ENCODE data around the gene EMX1. TPM values are rescaled to one million over a fixed set of nuclear protein-coding genes. Genes with fewer than 3 reads are reported as not detected.

The EMX1 gene
- total RNA-seq, 2 experiments from 2014 or later, result not detected

DNA sequence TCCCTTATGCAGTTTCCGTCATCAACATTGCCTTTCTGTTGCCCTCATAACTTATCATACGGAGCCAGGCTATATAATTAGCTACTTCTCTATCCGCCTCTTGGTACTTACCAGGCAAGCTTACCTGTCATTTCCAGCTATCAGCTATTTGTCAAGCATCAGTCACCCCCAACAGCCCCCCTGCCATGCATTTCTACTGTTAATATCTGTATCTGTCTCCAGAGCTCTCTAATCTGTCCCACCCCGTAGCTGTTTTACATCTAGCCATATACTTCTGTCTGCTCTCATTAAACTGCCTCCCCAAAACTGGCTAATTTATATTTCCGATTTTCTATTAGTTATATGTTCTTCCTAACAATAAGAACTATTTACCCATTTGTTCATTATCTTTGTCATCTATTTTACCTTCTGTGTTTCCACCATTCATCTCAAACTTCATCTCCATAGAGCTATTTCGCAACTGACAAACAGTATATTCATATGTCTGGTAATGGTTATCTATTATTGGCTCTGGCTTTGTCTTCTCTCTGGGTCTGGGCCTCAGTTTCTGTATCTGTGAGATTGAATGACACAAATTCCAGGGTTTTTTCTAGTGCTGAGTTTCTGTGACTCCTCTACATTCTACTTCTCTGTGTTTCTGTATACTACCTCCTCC is 9.6 kb downstream of the EMX1 start:
- ATAC-seq (no peak), DNase-seq (no peak)
- CTCF ChIA-PET, result interaction anchor here (0.5 to 2.4 kb wide), 10 partner anchors 8 to 1591 kb away, joined by 3 to 12 read pairs (median 4); partner anchors contain the start of genes EMX1 and SPR
- POLR2A ChIA-PET, result no interaction called here
- no peak overlapping the region for H3K27ac Mint-ChIP-seq
- H3K4me1 Mint-ChIP-seq, result peaks cover 4% of the 10 kb centered on the region
- no peaks in the 10 kb centered on the region for H3K9me3 Mint-ChIP-seq (ENCODE audit: low read depth)
- no peaks in the 10 kb centered on the region for H3K36me3 Mint-ChIP-seq (ENCODE audit: low read depth)
- no peak overlapping the region for H3K4me3 Mint-ChIP-seq
- intact Hi-C loops (cut with DNase I, micrococcal nuclease), result no loop called here
- peaks cover 31% of the 10 kb centered on the region for H3K27me3 Mint-ChIP-seq

DNA sequence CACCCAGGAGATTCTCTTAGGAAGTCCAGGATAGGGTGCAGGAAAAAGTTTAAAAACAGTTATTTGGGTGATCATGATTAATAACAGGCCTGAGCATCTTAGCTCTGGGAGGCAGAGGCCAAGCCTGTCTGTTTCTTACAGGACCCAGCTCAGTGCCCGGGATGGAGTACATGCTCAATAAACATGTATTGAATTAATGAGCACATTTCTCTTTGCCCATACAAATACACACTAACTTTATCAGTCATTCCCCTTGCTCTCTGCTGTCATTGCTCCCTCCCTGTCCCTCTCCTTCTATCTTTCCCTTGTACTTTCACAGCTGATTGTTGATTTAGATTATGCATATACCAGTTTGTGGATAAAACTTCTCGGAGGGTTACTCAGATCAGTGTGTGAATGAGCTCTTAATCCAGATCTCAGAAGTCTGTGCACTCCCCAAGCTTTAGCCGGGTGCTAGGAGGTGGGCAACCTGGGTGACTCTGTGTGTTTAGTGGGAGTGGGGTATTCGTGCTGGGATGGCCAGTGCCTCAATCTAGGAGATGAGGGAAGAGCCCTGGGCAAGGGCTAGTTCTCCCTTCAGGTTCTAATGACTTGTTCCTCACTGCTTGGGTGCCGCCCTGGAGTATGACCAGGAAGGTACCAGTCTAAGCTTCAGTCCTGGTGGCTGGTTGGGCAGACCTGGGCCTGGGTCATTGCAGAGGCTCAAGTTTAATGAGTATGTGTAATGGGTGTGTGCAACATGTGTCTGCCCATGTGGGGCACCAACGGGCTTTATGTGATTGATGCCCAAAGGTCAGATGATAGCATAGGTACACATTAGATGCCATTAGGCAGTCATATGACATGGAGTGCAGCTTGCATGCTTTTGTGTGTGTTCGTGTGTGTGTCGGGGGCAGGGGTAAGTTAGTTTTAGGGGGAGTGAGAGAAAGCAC is 10.6 kb downstream of the EMX1 start:
- no peak for ATAC-seq
- peaks cover 22% of the 10 kb centered on the region for H3K27me3 Mint-ChIP-seq
- no peaks in the 10 kb centered on the region for H3K9me3 Mint-ChIP-seq (ENCODE audit: low read depth)
- no peak overlapping the region for H3K4me3 Mint-ChIP-seq
- intact Hi-C loops (cut with DNase I, micrococcal nuclease), result no loop called here
- no peaks in the 10 kb centered on the region for H3K36me3 Mint-ChIP-seq (ENCODE audit: low read depth)
- DNase-seq, result no peak
- H3K4me1 Mint-ChIP-seq, result peaks cover 4% of the 10 kb centered on the region
- CTCF ChIA-PET, result interaction anchor here (0.8 to 2.4 kb wide), 4 partner anchors 10 to 42 kb away, joined by 3 to 12 read pairs (median 4); partner anchors contain the start of genes EMX1 and SPR
- no peak overlapping the region for H3K27ac Mint-ChIP-seq
- POLR2A ChIA-PET, result no interaction called here

DNA sequence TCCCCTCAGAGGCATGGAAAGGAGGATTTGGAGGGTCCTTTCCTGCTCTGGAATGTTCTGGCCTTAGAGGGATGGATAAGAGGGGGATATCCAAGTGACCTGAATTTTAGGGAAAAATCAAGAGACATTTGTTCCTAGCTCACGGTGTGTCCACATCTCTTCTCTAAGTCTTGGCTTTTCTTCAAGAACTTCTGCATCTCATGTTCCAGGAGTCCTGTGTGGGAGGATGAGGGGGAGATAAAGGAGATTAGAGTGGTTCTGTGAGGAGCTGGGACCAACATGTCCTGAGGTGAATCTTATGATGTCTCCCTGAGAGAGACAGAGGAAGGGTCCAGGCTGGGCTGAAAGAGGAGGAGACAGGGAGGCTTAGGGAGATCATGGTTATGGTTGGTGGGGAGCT is 11.7 kb downstream of the EMX1 start:
- H3K4me3 Mint-ChIP-seq, result no peak overlapping the region
- no peaks in the 10 kb centered on the region for H3K36me3 Mint-ChIP-seq (ENCODE audit: low read depth)
- H3K4me1 Mint-ChIP-seq, result no peaks in the 10 kb centered on the region
- ATAC-seq (no peak), DNase-seq (no peak)
- no peak overlapping the region for H3K27ac Mint-ChIP-seq
- intact Hi-C loops (cut with DNase I, micrococcal nuclease), result no loop called here
- CTCF ChIA-PET, result interaction anchor here (0.9 kb wide), 1 partner anchor 14 kb away, joined by 4 read pairs; no protein-coding TSS in a partner anchor
- peaks cover 11% of the 10 kb centered on the region for H3K27me3 Mint-ChIP-seq
- POLR2A ChIA-PET, result no interaction called here
- H3K9me3 Mint-ChIP-seq (ENCODE audit: low read depth), result no peaks in the 10 kb centered on the region

DNA sequence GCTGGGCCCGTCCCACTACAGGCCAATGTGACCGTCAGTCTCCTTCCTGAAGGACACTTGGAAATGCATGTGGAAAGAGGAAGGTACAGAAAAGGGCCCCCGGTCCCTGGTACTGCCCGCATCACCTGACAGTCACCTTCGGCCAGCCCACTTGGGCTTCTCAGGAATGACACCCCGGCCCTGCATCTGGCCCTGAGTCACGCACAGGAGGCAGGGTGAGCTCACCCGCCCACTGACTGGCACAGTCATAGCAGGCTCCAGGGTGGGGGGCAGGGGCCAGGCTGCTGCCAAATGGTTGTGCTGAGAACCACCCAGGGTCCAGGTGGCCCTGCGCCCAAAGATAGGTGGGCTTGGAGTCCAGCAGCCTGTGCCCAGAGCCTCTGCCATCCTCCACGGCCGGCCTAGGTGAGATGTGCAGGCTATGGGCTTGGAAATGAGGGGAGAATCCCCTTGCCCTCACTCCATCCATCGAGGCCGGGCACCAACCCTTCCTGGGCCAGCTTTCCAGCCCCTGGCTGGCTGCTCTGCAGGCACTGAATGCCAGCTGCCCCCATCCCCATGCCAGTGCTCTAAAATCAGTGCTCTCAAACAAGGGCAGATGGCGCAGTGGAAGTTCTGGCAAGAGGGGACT is 14.1 kb downstream of the EMX1 start:
- Mint-ChIP-seq H3K27me3 (peaks cover 6% of the 10 kb centered on the region), H3K9me3 (ENCODE audit: low read depth) (no peaks in the 10 kb centered on the region), H3K36me3 (ENCODE audit: low read depth) (no peaks in the 10 kb centered on the region), H3K4me1 (no peaks in the 10 kb centered on the region), H3K27ac (no peak overlapping the region), H3K4me3 (no peak overlapping the region)
- CTCF ChIA-PET, result no interaction called here
- POLR2A ChIA-PET, result interaction anchor here (0.6 kb wide), 1 partner anchor 1933 kb away, joined by 3 read pairs; no protein-coding TSS in a partner anchor
- ATAC-seq (peak; percentile 75), DNase-seq (peak; percentile 62)
- intact Hi-C loops (cut with DNase I, micrococcal nuclease), result no loop called here

DNA sequence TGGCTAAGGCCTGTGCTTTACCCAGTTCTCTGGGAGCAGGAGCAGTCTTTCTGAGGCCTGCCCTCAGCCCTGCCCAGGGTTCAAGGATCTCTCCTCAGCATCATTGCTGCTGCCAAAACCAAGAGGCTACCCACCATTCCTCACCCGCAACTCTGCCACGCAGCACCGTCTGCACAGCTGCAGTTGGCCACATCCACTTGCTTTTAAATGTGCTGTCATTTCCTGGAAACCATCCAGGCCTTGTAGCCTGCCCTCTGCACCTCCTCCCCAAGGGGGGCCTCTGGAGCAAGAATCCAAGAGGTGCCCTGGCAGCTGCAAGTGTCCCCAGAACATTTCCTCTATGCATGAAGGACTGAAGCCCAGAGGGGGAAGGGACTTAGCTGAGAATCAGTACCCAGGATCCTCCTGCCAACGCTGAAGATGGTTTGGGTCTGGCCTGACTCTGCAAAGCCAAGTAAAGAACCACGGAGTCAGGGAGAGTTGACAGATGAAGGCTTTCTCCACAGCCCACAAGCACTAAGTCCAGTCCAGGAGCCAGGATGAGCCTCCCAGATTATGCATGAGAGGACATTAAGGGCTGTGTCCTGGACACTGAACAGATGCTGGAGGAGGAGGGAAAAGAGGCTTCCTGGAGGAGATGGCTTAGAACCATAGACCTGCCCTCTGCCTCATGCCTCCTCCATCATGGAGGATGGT is 14.9 kb downstream of the EMX1 start:
- Mint-ChIP-seq H3K36me3 (ENCODE audit: low read depth) (no peaks in the 10 kb centered on the region), H3K9me3 (ENCODE audit: low read depth) (no peaks in the 10 kb centered on the region), H3K27me3 (peaks cover 6% of the 10 kb centered on the region), H3K4me1 (no peaks in the 10 kb centered on the region), H3K4me3 (no peak overlapping the region), H3K27ac (no peak overlapping the region)
- POLR2A ChIA-PET, result no interaction called here
- ATAC-seq, result no peak
- CTCF ChIA-PET, result interaction anchor here (1.0 kb wide), 3 partner anchors 40 to 154 kb away, joined by 3 to 4 read pairs (median 3); no protein-coding TSS in a partner anchor
- intact Hi-C loops (cut with DNase I, micrococcal nuclease), result no loop called here
- peak; percentile 16 for DNase-seq

DNA sequence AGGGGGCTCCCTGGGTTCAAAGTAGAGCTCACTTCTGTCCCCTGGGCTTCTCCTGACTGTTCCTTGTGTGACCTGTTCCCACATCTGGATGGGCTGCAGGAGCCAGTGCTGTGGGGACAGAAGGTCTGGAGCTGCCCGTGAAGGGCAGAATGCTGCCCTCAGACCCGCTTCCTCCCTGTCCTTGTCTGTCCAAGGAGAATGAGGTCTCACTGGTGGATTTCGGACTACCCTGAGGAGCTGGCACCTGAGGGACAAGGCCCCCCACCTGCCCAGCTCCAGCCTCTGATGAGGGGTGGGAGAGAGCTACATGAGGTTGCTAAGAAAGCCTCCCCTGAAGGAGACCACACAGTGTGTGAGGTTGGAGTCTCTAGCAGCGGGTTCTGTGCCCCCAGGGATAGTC is 15.5 kb downstream of the EMX1 start:
- Mint-ChIP-seq H3K36me3 (ENCODE audit: low read depth) (no peaks in the 10 kb centered on the region), H3K9me3 (ENCODE audit: low read depth) (no peaks in the 10 kb centered on the region), H3K27me3 (peaks cover 6% of the 10 kb centered on the region), H3K27ac (no peak overlapping the region), H3K4me1 (no peaks in the 10 kb centered on the region), H3K4me3 (no peak overlapping the region)
- intact Hi-C loops (cut with DNase I, micrococcal nuclease), result no loop called here
- ATAC-seq (no peak), DNase-seq (no peak)
- ChIA-PET CTCF (interaction anchor here (1.0 kb wide), 3 partner anchors 40 to 153 kb away, joined by 3 to 4 read pairs (median 3); no protein-coding TSS in a partner anchor), POLR2A (no interaction called here)

DNA sequence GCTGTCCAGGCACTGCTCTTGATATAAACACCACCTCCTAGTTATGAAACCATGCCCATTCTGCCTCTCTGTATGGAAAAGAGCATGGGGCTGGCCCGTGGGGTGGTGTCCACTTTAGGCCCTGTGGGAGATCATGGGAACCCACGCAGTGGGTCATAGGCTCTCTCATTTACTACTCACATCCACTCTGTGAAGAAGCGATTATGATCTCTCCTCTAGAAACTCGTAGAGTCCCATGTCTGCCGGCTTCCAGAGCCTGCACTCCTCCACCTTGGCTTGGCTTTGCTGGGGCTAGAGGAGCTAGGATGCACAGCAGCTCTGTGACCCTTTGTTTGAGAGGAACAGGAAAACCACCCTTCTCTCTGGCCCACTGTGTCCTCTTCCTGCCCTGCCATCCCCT is 15.9 kb downstream of the EMX1 start:
- no peak overlapping the region for H3K4me3 Mint-ChIP-seq
- DNase-seq (no peak), ATAC-seq (no peak)
- H3K36me3 Mint-ChIP-seq (ENCODE audit: low read depth), result no peaks in the 10 kb centered on the region
- CTCF ChIA-PET, result interaction anchor here (1.0 kb wide), 3 partner anchors 41 to 153 kb away, joined by 3 to 4 read pairs (median 3); no protein-coding TSS in a partner anchor
- H3K27me3 Mint-ChIP-seq, result peaks cover 6% of the 10 kb centered on the region
- no peaks in the 10 kb centered on the region for H3K4me1 Mint-ChIP-seq
- no peaks in the 10 kb centered on the region for H3K9me3 Mint-ChIP-seq (ENCODE audit: low read depth)
- intact Hi-C loops (cut with DNase I, micrococcal nuclease), result no loop called here
- no peak overlapping the region for H3K27ac Mint-ChIP-seq
- POLR2A ChIA-PET, result no interaction called here

DNA sequence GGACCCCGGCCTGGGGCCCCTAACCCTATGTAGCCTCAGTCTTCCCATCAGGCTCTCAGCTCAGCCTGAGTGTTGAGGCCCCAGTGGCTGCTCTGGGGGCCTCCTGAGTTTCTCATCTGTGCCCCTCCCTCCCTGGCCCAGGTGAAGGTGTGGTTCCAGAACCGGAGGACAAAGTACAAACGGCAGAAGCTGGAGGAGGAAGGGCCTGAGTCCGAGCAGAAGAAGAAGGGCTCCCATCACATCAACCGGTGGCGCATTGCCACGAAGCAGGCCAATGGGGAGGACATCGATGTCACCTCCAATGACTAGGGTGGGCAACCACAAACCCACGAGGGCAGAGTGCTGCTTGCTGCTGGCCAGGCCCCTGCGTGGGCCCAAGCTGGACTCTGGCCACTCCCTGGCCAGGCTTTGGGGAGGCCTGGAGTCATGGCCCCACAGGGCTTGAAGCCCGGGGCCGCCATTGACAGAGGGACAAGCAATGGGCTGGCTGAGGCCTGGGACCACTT is 16.4 kb downstream of the EMX1 start:
- H3K27me3 Mint-ChIP-seq, result peaks cover 6% of the 10 kb centered on the region
- H3K4me3 Mint-ChIP-seq, result no peak overlapping the region
- intact Hi-C loops (cut with DNase I, micrococcal nuclease), result loop anchor here in 1 of 2 experiments (2.0 kb wide), 1 partner anchor 41 kb away; no protein-coding TSS in a partner anchor
- no peaks in the 10 kb centered on the region for H3K4me1 Mint-ChIP-seq
- DNase-seq, result no peak
- H3K36me3 Mint-ChIP-seq (ENCODE audit: low read depth), result no peaks in the 10 kb centered on the region
- CTCF ChIA-PET, result interaction anchor here (1.0 kb wide), 1 partner anchor 17 kb away, joined by 3 read pairs; the partner anchor contains the start of gene EMX1
- ATAC-seq, result no peak
- no peaks in the 10 kb centered on the region for H3K9me3 Mint-ChIP-seq (ENCODE audit: low read depth)
- POLR2A ChIA-PET, result no interaction called here
- no peak overlapping the region for H3K27ac Mint-ChIP-seq

DNA sequence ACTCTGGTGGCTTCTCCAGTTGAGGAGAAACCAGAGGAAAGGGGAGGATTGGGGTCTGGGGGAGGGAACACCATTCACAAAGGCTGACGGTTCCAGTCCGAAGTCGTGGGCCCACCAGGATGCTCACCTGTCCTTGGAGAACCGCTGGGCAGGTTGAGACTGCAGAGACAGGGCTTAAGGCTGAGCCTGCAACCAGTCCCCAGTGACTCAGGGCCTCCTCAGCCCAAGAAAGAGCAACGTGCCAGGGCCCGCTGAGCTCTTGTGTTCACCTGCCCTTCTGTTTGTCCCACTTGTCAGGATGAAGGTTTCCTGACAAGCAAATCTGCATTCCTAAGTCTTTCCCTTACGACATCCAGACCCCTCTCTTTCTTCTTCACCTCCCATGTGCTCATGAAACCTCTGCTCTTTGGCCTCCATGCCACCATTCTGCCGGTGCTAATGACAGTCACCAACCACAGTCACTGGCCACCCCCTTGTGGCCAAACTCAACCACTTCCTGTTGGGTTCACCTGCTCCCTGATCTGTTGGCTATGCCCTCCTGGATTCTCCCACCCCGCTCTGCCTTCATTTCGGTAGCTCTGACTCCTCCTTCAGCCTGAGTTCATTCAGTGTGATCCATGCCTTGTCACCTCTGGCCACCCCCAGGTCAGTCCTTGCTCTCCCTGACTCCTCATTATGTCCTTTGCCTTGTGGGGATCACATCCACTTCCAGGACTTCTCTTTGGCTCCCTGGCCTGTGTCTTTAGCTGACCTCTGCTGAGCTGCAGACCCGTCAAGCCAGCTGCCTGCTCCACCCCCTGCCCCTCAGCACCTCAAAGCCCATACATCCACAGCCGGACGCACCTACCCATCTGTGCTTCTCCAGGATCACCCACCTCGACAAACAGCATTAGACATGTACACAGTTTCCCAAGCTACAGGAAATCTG is 17.6 kb downstream of the EMX1 start:
- CTCF ChIA-PET, result interaction anchor here (0.6 to 1.2 kb wide), 4 partner anchors 8 to 41 kb away, joined by 3 to 4 read pairs (median 3); partner anchors contain the start of gene EMX1
- intact Hi-C loops (cut with DNase I, micrococcal nuclease), result loop anchor here (1.0 to 2.0 kb wide), 2 partner anchors 42 to 43 kb away; no protein-coding TSS in a partner anchor
- no peaks in the 10 kb centered on the region for H3K36me3 Mint-ChIP-seq (ENCODE audit: low read depth)
- no peak overlapping the region for H3K4me3 Mint-ChIP-seq
- H3K9me3 Mint-ChIP-seq (ENCODE audit: low read depth), result no peaks in the 10 kb centered on the region
- ATAC-seq, result no peak
- POLR2A ChIA-PET, result no interaction called here
- H3K4me1 Mint-ChIP-seq, result no peaks in the 10 kb centered on the region
- H3K27me3 Mint-ChIP-seq, result peaks cover 6% of the 10 kb centered on the region
- H3K27ac Mint-ChIP-seq, result no peak overlapping the region
- peak; percentile 33 for DNase-seq

DNA sequence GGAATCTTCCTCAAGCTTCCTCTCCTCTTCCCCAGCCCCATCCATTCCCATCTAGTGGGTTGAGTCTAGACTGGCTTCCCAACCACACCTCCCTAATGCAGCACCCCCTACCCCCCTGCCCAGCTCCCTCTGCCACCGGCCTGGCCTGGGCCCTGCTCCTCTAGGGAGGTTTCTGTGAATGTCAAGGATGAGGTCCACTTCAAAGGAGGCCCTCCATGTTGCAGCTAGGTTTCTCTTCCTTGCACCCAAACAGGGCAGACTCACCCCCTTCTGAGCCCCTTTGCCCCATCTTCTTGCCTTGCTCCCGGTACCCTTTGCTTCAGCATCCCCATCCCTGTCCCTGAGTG is 18.3 kb downstream of the EMX1 start:
- CTCF ChIA-PET, result interaction anchor here (0.6 to 1.2 kb wide), 2 partner anchors 9 to 39 kb away, joined by 3 to 4 read pairs; no protein-coding TSS in a partner anchor
- ATAC-seq, result no peak

More for the DNA sequence above, 18.3 kb downstream of the EMX1 start:
- POLR2A ChIA-PET, result no interaction called here
- Mint-ChIP-seq H3K27ac (no peak overlapping the region), H3K9me3 (ENCODE audit: low read depth) (no peaks in the 10 kb centered on the region), H3K4me3 (no peak overlapping the region), H3K36me3 (ENCODE audit: low read depth) (no peaks in the 10 kb centered on the region), H3K27me3 (peaks cover 6% of the 10 kb centered on the region), H3K4me1 (no peaks in the 10 kb centered on the region)
- intact Hi-C loops (cut with DNase I, micrococcal nuclease), result loop anchor here (1.0 to 2.0 kb wide), 2 partner anchors 43 kb away; no protein-coding TSS in a partner anchor
- no peak for DNase-seq
